Effector CD4-positive, alpha-beta T cell (primary cell): ENCODE results near the gene PARK7.
"Not testable (repeated sequence)": the region's sequence is repeated elsewhere in the genome, so short reads cannot be mapped to it uniquely, and the experiment has no call there.

Experiments
- DNase-seq: peaks from one replicate; pipeline ENCODE4 v3.0.0-alpha.2; 2020

The PARK7 gene

GRCh38 chr1:7948960-7949359 lies 12.6 kb upstream of the PARK7 start:
- peak; percentile 25 for DNase-seq

DNA sequence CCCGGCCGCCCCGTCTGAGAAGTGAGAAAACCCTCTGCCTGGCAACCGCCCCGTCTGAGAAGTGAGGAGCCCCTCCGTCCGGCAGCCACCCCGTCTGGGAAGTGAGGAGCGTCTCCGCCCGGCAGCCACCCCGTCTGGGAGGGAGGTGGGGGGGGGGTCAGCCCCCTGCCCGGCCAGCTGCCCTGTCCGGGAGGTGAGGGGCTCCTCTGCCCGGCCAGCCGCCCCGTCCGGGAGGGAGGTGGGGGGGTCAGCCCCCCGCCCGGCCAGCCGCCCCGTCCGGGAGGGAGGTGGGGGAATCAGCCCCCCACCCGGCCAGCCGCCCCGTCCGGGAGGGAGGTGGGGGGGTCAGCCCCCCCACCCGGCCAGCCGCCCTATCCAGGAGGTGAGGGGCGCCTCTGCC lies 8.7 kb upstream of the PARK7 start:
- DNase-seq: not testable (repeated sequence)

GRCh38 chr1:7953850-7954609 lies 7.5 kb upstream of the PARK7 start:
- peak; percentile 52 for DNase-seq

GRCh38 chr1:7954683-7955082 lies 6.8 kb upstream of the PARK7 start:
- DNase-seq: no peak

GRCh38 chr1:7956218-7957032 lies 5.1 kb upstream of the PARK7 start:
- no peak for DNase-seq

- no peak for DNase-seq
Measured at GRCh38 chr1:7960165-7960564, 1.3 kb upstream of the PARK7 start.

- DNase-seq: no peak
Measured at GRCh38 chr1:7960867-7961215, 670 bp upstream of the PARK7 start.

DNA sequence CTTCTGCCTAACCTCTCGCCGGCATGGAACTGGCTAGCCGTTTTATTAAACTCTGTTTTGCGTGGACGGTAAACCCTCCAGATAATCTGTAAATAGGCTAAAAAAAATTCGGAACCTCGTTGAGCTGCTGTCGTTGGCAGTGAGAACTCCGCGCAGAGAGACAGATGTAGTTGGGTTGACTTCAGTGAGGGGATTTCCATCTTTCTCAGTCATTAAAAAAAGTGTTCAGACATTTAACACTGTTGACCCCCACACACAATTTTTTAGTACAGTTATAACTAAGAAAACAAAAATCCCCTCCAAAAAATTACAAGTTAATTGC lies 464 bp downstream of the PARK7 start:
- DNase-seq: peak; percentile 20

DNA sequence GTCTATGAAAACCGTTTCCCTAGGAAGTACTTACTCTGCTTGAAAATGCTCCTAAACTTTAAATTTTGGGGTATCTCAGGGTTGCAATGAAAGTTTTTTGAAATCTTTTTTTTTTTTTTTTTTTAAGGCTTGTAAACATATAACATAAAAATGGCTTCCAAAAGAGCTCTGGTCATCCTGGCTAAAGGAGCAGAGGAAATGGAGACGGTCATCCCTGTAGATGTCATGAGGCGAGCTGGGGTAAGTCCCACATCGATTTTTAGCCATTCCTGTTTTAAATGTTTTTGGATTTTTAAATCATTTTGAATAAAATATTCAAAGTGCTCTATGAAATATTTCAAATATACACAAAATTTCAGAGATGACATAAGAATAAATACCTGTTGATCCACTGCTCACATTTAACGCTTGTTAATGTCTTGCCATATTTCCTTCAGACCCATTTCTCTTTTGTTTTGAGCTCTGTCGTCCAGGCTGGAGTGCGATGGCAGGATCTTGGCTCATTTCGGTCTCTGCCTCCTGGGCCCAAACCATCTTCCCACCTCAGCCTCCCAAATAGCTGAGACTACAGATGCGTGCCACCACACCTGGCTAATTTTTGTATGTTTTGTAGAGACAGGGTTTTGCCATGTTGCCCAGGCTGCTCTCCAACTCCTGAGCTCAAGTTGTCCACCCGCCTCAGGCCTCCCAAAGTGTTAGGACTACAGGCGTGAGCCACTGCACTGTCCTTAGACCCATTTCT lies 1.3 kb downstream of the PARK7 start:
- DNase-seq: no peak

- DNase-seq: not testable (repeated sequence)
Measured at GRCh38 chr1:7963378-7963730, 1.8 kb downstream of the PARK7 start.

- not testable (repeated sequence) for DNase-seq
Measured at GRCh38 chr1:7963841-7964240, 2.3 kb downstream of the PARK7 start.

GRCh38 chr1:7964476-7964875 lies 3.0 kb downstream of the PARK7 start:
- DNase-seq: no peak

GRCh38 chr1:7967196-7967595 lies 5.7 kb downstream of the PARK7 start:
- DNase-seq: no peak

- no peak for DNase-seq
Measured at GRCh38 chr1:7967651-7968050, 6.1 kb downstream of the PARK7 start.

DNA sequence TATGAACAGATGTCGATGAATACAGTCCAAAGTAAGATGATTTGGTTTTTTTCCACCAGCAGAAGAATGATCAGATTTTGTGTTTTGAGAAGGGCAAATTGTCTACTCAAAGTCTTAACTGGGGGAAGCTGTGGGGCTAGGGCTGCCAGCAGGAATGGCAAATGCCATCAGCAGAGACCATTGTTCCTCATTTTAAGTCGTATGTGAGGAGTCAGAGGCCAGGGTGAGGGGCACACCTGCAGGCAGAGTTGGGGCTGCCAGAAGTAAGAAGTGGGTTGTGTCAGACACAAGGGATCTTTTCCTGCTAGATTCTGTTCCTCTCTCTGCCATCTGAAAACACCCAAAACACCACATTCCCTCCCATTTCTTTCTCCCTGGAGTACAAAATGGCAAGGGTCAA lies 8.7 kb downstream of the PARK7 start:
- DNase-seq: no peak

DNA sequence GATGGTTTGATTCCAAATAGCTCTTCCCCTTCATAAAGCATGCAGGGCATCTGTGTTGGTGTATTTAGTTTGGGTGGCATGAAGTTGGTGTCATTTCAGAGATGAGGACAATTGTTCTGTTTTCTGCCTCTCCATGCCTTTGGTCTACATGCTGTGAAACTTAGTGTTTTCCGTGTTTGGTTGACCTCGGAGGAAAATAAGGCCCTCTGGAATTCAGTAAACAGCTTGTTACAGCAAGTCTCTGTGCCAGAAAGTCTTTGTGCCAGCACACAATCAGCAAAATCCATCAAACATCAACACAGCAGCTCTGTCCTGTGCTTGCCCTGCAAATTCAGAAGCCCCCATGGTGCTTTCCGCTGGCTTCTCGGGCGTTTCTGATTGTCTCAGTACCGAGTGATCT lies 9.5 kb downstream of the PARK7 start:
- no peak for DNase-seq

GRCh38 chr1:7972285-7972684 lies 10.8 kb downstream of the PARK7 start:
- no peak for DNase-seq

- no peak for DNase-seq
Measured at GRCh38 chr1:7973086-7973485, 11.6 kb downstream of the PARK7 start.

DNA sequence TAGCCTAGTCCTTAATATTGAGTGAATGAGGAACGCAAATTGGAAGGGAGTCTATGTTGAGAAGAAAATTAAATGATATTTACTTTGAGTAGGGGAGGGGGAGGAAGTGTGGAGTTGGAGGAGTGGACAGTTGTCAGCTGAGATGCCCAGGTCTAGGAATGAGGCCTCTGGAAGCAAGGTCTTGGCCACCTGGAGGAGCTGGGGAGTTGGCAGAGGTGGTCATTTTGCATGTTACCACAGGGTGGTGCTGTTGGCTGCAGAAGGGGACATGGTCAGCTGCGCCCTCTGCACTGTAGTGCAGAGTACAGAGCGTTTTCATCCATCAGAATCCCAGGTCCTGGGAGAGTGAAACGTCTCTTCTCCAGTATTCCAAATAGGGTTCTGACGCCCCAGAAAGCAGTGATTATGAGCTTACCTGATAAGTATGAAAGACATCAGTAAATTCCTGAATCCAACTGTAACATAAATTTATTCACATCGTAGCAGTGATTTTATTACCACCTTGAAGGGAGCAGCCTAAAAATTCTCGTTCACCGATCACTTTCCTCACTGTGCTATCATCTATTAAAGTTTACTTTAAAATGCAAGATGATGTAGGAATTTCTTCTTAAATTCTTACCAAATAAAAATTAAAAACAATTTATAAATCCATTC lies 13.8 kb downstream of the PARK7 start:
- DNase-seq: no peak

GRCh38 chr1:7980984-7981383 lies 19.5 kb downstream of the PARK7 start:
- no peak for DNase-seq

- DNase-seq: no peak
Measured at GRCh38 chr1:7983086-7983778, 21.7 kb downstream of the PARK7 start.

GRCh38 chr1:7984811-7985210 lies 23.3 kb downstream of the PARK7 start:
- DNase-seq: no peak
